ENCODE data around the gene HSD17B8. TPM values are rescaled to one million over a fixed set of nuclear protein-coding genes. Genes with fewer than 3 reads are reported as not detected.

The HSD17B8 gene
- 8.7 and 9.7 TPM in 2 replicates for total RNA-seq

DNA sequence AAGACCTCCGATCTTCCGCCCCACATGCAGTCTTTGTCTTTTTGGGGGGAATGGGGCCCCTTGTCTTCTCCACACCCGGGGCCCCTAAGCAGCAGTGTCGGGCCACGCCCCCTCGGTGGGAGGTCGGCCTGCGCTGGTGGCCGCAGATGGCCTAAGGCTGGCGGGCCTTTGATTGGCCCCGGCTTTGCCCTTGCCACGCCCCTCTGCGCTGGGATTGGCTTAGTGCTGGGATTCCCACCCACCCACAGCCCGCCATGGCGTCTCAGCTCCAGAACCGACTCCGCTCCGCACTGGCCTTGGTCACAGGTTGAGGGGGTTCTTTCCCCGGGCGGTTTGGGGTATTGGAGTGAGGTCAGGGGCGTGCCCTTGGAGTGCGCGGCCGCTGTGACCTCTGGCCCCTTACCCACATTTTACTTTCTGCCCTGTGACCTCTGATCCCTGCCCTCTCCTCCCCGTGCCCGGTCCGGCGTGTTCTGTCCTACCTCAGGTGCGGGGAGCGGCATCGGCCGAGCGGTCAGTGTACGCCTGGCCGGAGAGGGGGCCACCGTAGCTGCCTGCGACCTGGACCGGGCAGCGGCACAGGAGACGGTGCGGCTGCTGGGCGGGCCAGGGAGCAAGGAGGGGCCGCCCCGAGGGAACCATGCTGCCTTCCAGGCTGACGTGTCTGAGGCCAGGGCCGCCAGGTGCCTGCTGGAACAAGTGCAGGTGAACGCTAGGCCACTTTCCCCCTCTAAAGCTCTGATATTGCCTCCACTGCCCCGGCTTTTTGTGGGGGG lies at the start of gene HSD17B8:
TSS of gene HSD17B8 (plus strand) at position 241 of the 776 bp plus-strand sequence. CDS start at position 255, 14 bp downstream.
- DNase-seq = peak; percentile 93

DNA sequence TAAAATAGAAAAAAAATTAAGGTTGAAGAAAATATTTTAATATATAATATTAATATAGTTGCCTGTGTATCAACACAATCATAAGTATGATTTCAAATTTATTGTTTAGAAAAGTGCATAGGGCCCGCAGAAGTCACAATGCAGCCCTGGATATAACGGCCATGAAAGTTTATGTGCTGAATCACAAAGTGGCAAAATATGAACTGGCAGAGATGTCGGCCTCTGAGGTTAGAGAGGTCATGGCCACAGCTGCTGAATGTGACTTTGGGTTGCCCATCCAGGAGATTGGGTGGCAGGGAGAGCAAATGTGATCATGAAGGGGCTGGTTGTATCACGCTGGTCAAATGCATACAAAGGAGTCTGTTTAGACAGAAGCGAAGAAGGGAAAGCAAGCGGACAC lies 47.9 kb upstream of the HSD17B8 start:
- DNase-seq = no peak

DNA sequence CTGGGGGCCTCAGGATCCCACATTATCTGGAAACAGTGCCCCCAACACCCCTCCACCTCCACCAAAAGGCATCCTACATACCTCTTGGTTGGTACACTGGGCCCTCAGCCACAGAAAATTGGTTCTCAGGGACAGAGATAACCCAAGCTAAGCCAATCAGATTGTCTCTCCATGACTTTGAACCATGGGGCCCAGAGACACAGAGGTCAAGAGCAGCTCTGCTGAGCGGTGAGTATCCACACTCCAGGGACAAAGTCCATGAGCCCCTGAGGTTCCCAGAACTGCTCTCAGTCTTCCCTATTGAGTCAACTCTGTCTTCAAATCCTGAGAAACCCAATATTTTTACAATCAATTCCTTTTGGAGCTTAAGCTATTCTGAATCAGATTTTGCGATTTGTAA lies 47.5 kb upstream of the HSD17B8 start:
- no peak for DNase-seq

DNA sequence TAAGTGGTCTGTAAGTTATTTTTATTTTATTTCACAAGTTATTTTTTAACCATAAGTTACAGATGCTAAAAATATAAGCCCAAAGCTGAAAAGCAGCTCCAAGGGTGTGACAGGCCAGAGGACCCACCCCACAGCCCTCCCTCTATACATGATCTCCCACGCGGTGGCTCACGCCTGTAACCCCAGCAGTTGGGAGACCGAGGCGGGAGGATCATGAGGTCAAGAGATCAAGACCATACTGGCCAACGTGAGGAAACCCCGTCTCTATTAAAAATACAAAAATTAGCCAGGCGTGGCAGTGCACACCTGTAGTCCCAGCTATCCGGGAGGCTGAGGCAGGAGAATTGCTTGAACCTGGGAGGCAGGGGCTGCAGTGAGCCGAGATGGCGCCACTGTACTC lies 44.4 kb upstream of the HSD17B8 start:
- no peak for DNase-seq

DNA sequence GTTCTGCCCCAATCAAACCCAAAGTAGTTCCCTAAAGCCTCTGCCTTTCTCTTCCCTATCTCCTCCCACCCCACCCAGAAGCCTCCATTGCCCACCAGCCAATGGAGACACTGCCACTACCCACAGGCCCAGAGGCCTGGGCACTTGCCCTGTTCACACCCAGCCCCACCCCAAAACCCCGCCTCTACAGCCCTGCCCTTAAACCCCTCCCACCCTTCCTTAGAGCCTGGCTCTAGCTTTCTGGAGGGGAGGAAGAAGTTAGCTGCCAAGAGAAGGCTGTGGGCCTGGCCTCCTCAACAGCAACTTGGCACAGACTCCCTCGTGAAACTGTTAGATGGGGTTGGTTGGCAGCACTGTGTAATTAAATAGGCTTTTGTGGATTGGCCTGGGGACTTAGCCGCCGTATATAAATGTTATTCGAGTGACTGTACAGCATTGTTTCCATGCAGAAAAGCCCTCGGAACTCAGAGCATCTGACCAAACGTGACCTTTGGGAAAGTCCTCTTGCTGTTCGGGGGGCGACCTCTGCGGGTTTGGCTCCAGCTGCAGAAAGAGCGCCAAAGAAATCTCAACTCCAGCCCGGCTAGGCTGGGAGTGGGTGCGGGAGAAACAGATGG lies 43.6 kb upstream of the HSD17B8 start:
- DNase-seq = no peak

DNA sequence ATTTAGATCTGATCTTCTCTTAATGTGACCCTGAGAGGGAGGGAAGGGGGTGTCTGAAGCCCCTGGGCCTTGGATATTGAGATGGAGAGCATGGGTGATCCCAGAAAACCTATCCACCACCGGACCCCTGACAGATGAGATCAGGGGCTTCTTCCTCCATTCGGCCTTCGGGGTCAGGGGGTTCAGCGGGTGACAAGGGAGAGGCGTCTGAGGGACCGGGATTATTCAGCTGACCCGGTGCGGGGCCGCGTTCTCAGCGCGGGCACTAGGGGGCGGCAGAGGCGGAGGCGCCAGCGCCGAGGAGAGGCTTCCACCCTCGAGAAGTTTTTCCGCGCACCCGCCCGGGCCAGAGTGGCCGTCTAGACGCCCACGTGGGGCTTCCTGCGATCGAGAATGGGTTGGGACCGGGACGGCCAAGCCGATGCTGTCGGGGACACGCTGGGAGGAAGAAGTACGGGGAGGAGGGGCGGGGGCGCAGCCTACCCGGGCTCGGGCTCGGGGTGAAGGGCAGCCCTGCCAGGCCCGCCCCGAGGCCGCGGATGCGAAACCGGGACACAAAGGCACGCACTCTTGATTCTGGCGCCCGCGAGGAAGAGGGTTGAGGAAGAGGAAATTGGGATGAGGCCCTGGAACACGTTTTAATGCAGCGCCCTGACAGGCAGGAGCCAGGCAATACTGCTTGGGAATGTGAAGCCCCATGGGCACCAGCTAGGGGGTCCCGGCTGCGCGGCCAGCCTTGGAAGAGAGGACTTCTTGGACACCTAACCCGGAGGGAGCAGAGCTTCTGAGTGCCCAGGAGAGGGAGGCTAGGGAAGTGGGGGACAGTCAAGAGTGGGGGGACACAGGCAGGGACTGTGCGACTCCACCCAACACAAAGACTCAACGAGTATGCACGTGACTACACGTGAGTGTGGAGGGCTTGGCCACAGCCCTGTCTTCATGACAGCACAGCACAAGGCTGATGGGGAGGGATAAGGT lies 42.8 kb upstream of the HSD17B8 start:
- DNase-seq = peak; percentile 74

DNA sequence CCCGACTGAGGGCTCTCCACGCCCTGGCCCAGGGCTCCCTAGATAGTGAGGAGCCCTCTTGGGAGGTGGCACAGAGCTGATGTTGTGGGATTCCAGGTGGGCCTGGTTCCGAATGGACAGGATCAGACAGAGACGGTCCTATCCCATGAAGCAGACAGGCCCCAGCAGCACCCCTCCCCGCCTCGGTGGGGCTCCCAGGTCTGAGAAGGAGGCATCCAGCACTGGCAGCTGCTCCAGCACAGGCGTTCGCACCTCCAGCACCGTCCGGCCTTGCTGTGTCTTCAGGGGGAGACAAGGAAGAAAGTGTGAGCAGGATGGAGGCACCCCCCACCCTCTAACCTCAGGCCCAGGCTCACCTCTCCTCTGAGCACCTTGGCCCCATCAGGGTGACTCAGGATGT lies 40.9 kb upstream of the HSD17B8 start:
- DNase-seq = no peak

DNA sequence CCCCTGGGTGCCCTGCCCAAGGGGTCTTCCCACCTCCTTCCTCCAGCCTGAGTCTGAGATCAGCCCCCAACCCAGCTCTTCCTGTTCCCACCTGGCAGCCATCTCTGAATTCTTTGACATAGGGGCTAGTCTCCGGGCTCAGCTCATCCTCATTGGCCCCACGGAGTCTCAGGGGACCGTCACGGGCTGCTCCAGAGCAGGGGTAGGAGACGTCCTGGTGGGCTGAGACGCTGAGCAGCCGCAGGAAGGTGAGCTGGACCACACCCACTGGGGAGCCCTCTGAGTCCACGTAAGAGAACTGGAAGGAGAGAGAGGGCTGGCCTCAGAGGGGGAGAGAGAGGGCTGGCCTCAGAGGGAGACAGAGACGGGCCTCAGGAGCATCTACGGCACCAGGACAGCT lies 40.3 kb upstream of the HSD17B8 start:
- no peak for DNase-seq

DNA sequence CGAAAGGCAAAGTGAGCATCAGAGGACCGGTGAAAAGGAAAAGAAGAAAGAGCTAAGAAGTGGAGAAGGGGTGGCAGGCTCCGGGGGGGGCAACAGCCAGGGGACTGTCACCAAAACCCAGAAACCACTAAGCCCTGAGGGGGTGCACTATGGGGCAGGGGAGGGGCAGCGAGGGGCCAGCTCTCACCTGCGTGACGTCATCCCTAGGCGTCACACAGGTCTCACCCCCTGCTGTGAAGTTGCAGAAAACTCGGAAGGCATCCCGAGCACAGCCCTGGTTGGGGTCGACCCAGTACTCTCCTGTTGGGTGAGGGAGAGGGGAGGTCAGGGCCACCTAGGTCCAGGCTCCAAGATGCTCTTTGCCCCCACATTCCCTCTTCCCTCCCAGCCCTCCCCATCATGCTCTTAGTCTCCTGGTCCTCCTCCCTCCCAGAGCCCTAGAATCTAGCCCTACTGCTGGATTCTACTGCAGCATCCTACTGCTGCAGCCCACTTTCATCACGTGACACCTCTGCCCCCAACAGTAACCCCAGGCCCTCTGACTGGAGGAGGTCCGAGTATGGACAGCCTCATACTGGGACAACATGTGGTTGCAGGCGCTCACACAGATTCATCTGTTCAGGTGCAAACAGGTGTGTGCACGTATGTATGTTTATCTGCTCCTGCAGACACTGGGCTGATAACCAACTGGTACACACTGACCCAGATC lies 39.6 kb upstream of the HSD17B8 start:
- DNase-seq = no peak

DNA sequence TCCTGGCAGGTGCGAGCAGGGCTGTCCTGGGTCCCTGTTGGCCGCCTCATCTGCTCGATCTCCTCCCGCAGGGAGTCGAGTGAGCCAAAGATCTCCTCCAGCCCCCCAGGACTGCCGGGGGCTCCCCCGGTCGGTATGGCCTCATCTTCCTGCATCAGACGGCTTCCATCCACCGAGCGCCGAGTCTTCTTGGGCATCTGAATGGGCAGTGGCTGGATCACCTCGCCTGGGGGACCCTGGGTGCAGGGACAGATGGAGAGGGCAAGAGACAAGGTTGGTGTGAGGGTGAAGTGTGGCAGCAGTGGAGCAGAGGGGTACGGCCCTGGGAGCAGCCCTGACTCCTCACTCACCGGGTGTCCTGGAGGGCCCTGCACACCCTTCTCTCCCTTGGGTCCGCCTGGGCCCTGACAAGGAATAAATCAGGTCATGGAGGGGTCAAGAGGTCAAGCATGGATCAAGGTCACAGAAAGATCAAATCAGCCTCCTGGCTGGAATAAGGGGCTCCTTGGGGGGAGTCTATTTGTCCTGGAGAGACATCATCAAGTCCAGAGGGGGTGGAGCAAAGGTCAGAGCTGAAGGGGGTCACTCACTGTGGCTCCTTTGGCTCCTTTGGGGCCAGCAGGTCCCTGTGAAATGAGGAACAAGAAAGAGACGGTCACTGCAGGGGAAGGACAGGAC lies 38.7 kb upstream of the HSD17B8 start:
- no peak for DNase-seq

DNA sequence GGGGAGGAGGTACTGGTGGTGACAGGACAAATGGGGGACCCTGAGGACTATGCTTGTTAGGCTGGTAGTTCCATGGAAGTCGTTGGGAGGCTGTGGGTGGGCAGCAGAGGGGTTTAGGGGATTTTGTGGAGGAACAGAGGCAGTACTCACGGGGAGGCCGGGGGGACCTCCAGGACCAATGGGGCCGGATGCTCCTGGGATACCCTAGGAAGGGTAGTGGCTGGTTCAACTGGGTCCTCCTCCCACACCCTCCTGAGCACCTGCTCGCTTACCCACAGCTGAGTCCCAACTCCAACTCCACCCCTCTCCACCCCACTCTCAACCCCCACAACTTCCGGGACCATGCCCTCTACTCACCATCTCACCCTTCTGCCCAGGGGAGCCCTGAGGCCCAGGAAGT lies 38.1 kb upstream of the HSD17B8 start:
- no peak for DNase-seq

DNA sequence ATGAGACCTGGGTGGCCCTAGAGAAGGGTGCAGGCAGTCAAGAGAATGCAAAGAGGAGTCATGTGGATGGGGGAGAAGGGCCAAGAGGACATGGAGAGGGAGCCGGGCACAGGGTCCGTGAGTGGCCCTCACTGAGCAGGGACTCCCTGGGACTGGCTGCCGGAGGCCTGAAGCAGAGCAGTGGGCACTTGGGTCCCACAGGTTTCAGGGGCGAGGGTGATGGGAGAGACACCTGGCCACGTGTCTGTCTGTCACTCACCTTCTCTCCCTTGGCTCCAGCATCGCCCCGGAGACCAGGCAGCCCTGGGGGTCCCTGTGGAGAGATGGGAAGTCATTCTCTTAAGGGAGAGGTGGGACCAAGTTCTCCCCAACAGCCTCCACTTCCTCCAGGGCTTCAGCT lies 37.6 kb upstream of the HSD17B8 start:
- DNase-seq = no peak

DNA sequence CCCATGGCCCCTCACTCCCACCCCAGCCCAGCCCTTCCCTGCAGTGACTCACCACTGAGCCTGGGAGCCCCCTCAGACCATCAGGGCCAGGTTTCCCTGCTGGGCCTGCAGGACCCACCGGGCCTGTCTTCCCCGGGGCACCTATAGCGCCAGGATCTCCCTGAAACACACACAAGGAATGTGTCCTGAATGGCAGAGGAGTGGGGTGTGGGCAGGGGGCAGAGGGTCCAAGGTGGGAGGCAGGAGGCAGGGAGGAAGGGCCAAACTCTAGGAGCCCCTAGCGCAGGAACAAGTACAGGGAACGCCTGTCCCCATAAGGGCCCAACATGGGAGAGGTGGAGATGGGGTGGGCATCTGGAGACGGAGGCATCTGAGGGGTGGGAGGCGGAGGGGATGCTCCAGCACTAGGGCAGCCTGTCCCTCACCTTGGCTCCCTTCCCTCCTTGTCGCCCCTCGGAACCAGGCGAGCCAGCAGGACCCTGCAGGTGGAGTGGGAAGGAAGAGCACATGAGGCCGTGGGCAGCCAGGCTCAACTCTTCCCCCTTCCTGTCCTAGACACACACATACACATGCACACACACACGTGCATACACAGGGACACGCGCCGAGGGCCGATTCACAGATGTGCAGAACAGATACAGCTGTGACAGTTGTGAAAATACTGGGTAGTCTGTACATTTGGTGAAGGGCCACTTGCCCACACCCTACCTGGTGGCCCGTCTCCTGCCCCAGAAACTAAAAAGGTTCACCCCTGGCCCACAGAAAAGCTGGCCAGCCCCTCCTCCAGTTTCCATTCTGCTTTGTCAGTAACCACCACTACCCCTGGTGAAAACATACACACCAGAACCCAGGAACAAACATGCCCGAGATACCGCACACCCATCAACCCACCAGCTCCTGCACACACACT lies 36.8 kb upstream of the HSD17B8 start:
- no peak for DNase-seq

DNA sequence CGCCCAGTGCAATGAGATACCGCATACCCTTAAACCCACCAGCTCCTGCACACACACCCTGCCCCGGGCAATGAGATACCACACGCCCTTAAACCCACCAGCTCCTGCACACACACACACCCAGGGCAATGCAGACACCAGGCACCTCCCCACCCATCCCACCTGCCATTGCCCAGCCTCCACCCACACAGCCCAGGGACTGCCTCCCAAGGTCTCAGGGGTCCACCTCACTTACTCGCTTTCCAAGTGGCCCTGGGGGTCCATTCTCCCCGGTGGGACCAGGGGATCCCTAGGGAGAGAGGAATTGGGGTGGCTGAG lies 36.2 kb upstream of the HSD17B8 start:
- no peak for DNase-seq

DNA sequence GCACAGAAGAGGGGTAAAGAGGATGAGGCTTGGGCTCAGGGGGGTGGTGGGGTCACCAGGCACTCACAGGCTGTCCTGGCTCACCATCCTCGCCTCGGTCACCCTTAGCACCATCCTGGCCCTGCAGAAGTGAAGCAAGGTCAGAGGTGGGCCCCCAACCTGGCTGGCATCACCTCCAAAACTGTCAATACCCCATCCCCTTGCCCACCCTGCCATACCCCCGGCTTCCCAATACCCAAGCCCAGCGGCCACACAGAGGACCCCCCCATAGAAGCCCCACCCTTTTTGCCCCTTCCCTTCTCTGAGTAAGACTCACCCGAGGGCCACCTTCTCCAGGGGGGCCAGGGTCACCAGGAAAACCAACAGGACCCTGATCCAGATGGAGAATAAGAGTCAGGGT lies 35.8 kb upstream of the HSD17B8 start:
- DNase-seq = no peak

DNA sequence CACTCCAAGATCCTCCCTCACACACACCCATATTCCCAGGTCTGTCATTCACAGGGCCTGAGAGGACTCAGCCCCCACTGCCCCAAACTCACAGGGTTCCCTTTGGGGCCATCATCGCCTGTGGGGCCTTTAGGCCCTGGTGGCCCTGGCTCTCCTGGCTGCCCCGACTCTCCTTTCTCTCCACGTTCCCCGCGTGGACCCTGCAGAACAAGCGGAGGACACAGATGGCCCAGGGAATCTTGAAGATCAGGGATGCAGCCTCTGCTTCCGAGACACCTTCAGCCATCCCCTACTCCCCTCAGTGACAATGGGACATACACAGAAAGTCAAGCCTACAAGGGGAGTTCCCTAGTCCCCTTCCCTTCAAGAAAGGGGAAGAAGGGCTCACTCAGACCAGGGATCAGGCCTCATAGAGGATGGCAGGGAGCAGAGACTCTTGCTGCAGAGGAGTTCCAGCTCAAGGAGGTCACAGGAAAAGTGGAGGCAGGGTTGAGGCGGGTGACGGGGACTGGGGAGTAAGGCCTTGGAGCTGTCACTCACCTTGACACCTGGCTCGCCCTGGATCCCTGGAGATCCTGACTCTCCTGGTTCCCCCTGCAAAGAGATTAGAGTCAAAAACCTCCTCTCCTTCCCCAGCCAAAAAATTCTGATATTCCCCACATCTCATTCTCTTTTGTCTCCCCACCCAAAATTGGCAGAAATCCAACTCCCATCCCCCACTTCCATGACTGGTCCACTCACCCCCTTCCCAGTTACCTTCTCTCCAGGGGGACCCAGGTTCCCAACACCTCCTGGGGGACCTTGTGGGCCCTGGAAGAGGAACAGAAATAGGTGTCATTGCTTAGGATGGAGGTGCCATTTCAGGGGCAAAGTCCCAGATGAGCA lies 34.9 kb upstream of the HSD17B8 start:
- no peak for DNase-seq

DNA sequence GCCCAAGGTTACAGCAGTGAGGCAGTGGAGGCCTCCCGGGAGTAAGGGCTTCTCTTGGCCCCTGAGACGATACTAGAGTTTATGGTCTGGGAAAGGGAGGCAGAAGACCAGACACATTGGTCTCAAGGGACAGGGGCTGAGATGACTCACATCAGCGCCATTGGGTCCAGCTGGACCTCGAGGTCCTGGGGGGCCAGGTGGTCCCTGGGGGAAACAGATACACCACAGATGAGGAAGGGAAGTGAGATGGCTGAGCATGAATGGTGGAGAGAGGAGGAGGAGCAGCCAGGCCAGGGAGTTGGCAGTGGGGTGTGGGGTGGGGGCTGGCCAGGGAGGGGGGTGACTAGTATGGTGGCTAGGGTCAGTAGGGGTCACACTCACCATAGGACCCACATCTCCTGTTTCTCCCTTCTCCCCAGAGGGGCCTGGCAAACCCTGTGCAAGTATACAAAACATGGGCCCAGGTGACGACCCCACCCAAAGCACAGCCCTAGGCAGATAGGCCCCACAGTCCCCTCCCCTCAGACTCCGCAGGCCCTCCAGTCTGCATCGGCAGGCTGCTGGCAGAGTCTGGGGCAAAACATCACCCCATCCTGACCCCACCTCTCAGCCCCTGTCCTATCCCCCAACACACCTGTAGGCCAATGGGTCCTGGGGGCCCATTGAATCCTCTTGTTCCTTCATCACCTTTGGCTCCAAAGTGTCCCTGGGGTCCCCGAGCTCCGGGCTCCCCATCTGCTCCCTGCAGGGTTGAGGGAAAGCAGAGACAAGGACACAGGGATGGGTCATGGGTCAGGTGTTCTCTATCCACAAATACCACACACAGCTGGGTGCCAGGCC lies 34.1 kb upstream of the HSD17B8 start:
- DNase-seq = no peak

DNA sequence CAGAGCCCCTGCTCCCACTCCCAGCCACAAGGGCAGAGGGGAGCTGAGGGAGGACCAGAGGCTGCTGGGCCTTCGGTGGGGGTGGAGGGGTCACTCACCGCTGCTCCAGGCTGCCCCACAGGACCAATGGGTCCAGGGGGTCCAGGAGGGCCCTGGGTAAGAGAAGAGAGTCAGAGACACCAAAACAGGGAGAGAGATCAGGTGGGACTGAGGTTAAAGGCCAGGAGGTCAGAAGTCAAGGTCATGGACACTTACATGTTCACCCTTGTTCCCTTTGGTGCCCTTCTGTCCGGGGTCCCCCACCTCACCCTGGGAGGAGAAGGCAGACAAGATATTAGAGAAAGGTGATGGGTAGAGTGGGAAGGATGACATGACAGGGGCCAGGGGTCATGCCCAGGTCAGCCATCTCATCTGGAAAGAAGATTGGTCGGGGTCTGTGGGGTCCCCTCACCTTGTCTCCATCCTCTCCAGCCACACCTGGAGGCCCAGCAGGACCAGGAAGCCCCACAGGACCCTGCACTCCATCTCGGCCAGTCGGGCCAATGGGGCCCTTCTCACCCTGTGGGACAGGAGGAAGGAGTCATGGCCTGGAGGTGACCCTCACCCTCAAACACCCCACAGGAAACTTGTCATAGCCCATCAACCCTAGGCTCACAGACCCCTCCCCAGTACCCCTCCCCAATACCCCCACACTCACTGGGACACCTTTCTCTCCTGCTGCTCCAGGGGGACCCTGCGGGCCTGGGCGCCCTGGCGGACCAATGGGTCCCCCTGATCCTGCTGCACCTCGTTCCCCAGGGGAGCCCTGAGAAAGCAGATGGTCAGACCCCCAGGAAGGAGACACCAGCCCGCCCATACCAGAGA lies 33.2 kb upstream of the HSD17B8 start:
- DNase-seq = no peak
